ENCODE results near the gene GUCY1A1. TPM values are rescaled to one million over a fixed set of nuclear protein-coding genes. Genes with fewer than 3 reads are reported as not detected.

Gene GUCY1A1
- total RNA-seq, 1 experiment from 2014 or later: 0.20 TPM

- Mint-ChIP-seq H3K4me1 (peaks cover 16% of the 10 kb centered on the region), H3K27ac (no peak overlapping the region), H3K36me3 (no peaks in the 10 kb centered on the region), H3K9me3 (no peaks in the 10 kb centered on the region), H3K4me3 (no peak overlapping the region), H3K27me3 (ENCODE audit: low read depth) (peaks cover 21% of the 10 kb centered on the region)
- ATAC-seq: no peak
- DNase-seq (ENCODE audit: low spot score): no peak
- no peak for TF ChIP-seq SMAD3 (CRISPR knock-in tag; IDR thresholded peaks at IDR 0.05; ENCODE audit: borderline replicate concordance)
- no peak for TF ChIP-seq ZBTB21 (CRISPR knock-in tag; IDR thresholded peaks at IDR 0.05; ENCODE audit: borderline replicate concordance)
- no peak for TF ChIP-seq RELA (CRISPR knock-in tag; IDR thresholded peaks at IDR 0.05; ENCODE audit: borderline replicate concordance)
- TF ChIP-seq ZNF121 (CRISPR knock-in tag; IDR thresholded peaks at IDR 0.05): no peak
- TF ChIP-seq MLX (CRISPR knock-in tag; IDR thresholded peaks at IDR 0.05): no peak
- no peak for TF ChIP-seq CBFB (CRISPR knock-in tag; IDR thresholded peaks at IDR 0.05; ENCODE audit: low read depth)
- no peak for TF ChIP-seq NR2C2 (CRISPR knock-in tag; IDR thresholded peaks at IDR 0.05)
- TF ChIP-seq ZNF425 (CRISPR knock-in tag; conservative IDR thresholded peaks at IDR 0.05): no peak
- ChIA-PET POLR2A (no interaction called here), CTCF (no interaction called here)
Measured at GRCh38 chr4:155659176-155659575, 7.5 kb upstream of the GUCY1A1 start.

GRCh38 chr4:155660436-155660835 is 6.2 kb upstream of the GUCY1A1 start:
- peaks cover 34% of the 10 kb centered on the region for H3K27me3 Mint-ChIP-seq (ENCODE audit: low read depth)
- ATAC-seq: no peak

More at GRCh38 chr4:155660436-155660835, 6.2 kb upstream of the GUCY1A1 start:
- TF ChIP-seq KAT7 (CRISPR knock-in tag; IDR thresholded peaks at IDR 0.05; ENCODE audit: borderline replicate concordance): no peak
- no peak for TF ChIP-seq E2F4 (CRISPR knock-in tag; IDR thresholded peaks at IDR 0.05; ENCODE audit: borderline replicate concordance, low read depth)
- TF ChIP-seq ELF4 (CRISPR knock-in tag; IDR thresholded peaks at IDR 0.05; ENCODE audit: low read depth): no peak
- no peak for TF ChIP-seq ZNF232 (CRISPR knock-in tag; IDR thresholded peaks at IDR 0.05)
- no peak for TF ChIP-seq ATF3 (CRISPR knock-in tag; conservative IDR thresholded peaks at IDR 0.05)
- no peak for TF ChIP-seq AFF4 (CRISPR knock-in tag; IDR thresholded peaks at IDR 0.05; ENCODE audit: borderline replicate concordance)
- no peak for TF ChIP-seq NR1H2 (CRISPR knock-in tag; IDR thresholded peaks at IDR 0.05)
- no peak for TF ChIP-seq ZNF512 (CRISPR knock-in tag; IDR thresholded peaks at IDR 0.05; ENCODE audit: borderline replicate concordance)
- no peak for TF ChIP-seq MYBL2 (CRISPR knock-in tag; IDR thresholded peaks at IDR 0.05)
- no peak for TF ChIP-seq RELA (CRISPR knock-in tag; IDR thresholded peaks at IDR 0.05; ENCODE audit: borderline replicate concordance)
- no peak for TF ChIP-seq CDX4 (CRISPR knock-in tag; IDR thresholded peaks at IDR 0.05; ENCODE audit: borderline replicate concordance)
- TF ChIP-seq IRF2 (CRISPR knock-in tag; IDR thresholded peaks at IDR 0.05; ENCODE audit: borderline replicate concordance, low read depth): no peak
- no peak for TF ChIP-seq TEAD1 (CRISPR knock-in tag; IDR thresholded peaks at IDR 0.05)
- Mint-ChIP-seq H3K4me3 (no peak overlapping the region), H3K4me1 (peaks cover 25% of the 10 kb centered on the region), H3K27ac (no peak overlapping the region), H3K36me3 (no peaks in the 10 kb centered on the region), H3K9me3 (no peaks in the 10 kb centered on the region)
- POLR2A ChIA-PET: no interaction called here
- no peak for DNase-seq (ENCODE audit: low spot score)
- CTCF ChIA-PET: no interaction called here

All from WTC11 (cell line).